Osteoblast (primary cell): Measurements from ENCODE around the gene ARHGAP8. TPM values are rescaled to one million over a fixed set of nuclear protein-coding genes. Genes with fewer than 3 reads are reported as not detected.
A peak's percentile ranks its signal among the peaks of the same experiment; 100 is the strongest.

Experiments
- DNase-seq: peaks from one replicate; pipeline ENCODE4 v3.0.0; 2011; ENCODE audit warnings: low spot score, mixed read lengths; ENCODE audit not compliant: insufficient read length; ENCODE audit errors: missing footprints
- H2AFZ ChIP-seq: 2 replicates; pipeline ENCODE4 v1.6.0; 2011; ENCODE audit warnings: mild to moderate bottlenecking, low read length
- H3K27ac ChIP-seq: 2 replicates; pipeline ENCODE4 v1.5.1; 2011; ENCODE audit warnings: mild to moderate bottlenecking, low read depth, low read length, moderate library complexity
- H3K27me3 ChIP-seq: 2 replicates; pipeline ENCODE4 v1.6.0; 2012; ENCODE audit warnings: mild to moderate bottlenecking, control low read depth, inconsistent platforms, low read length, moderate library complexity; ENCODE audit not compliant: insufficient read depth
- H3K36me3 ChIP-seq: 2 replicates; pipeline ENCODE4 v1.5.1; 2011; ENCODE audit warnings: mild to moderate bottlenecking, low read length, control low read depth, moderate library complexity; ENCODE audit not compliant: insufficient read depth
- H3K4me1 ChIP-seq: 2 replicates; pipeline ENCODE4 v1.5.1; 2011; ENCODE audit warnings: mild to moderate bottlenecking, low read length, control low read depth, moderate library complexity; ENCODE audit not compliant: insufficient read depth
- H3K4me2 ChIP-seq: 2 replicates; pipeline ENCODE4 v1.6.0; 2011; ENCODE audit warnings: mild to moderate bottlenecking, low read length; ENCODE audit not compliant: insufficient read depth
- H3K4me3 ChIP-seq: fragments of 200-600 bp; sonication (generic); 3 replicates; pipeline ENCODE4 v1.5.1; 2012; ENCODE audit warnings: mild to moderate bottlenecking, low read length, inconsistent platforms; ENCODE audit not compliant: insufficient read depth
- H3K79me2 ChIP-seq: 2 replicates; pipeline ENCODE4 v1.6.0; 2012; ENCODE audit warnings: mild to moderate bottlenecking, low read length, control low read depth, inconsistent platforms; ENCODE audit not compliant: insufficient read depth
- H3K9me3 ChIP-seq: 2 replicates; pipeline ENCODE4 v1.5.1; 2011; ENCODE audit warnings: low read depth, low read length, control low read depth
- H4K20me1 ChIP-seq: 2 replicates; pipeline ENCODE4 v1.6.0; 2012; ENCODE audit warnings: mild to moderate bottlenecking, low read length, control low read depth; ENCODE audit not compliant: insufficient read depth
- CTCF ChIP-seq: IDR thresholded peaks from 2 replicates; pipeline ENCODE4 v1.5.1; 2011; ENCODE audit warnings: mild to moderate bottlenecking, low read depth, low read length, moderate library complexity; ENCODE audit errors: extremely low read depth
- total RNA-seq: library from RNA; depleted of rRNA; stranded (reverse); fragments of >200 nt; gene quantifications from 2 replicates; pipeline ENCODE4 v1.2.3, GENCODE V29; 2012

Gene ARHGAP8
- total RNA-seq, 1 donor: 0.36 TPM

DNA sequence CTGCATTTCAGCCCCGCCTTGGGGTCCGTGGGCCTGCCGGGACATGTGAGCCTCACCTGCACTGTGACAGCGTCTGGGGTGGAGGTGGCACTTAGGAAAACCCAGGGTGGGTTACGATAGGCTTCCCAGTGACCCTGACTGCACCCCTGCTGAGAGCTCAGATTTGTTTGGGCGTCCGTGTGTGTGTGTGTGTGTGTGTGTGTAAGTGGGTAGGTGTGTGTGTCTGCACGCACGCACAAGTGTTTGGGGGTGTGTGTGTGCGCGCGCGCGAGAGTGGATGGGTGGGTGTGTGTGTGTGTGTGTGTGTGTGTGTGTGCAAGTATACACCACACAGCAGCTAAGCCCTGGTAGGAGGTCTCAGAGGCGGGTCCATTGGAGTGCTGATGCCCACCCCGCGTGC, 12.1 kb upstream of the ARHGAP8 start:
- Histone ChIP-seq H3K36me3 (no peaks in the 10 kb centered on the region), H3K4me1 (peaks cover 2% of the 10 kb centered on the region), H3K4me3 (no peak overlapping the region), H3K79me2 (no peaks in the 10 kb centered on the region), H3K9me3 (no peaks in the 10 kb centered on the region), H3K27me3 (peaks cover 18% of the 10 kb centered on the region), H2AFZ (no peak overlapping the region), H3K27ac (no peak overlapping the region), H4K20me1 (peaks cover 4% of the 10 kb centered on the region), H3K4me2 (no peak overlapping the region)
- no peak for TF ChIP-seq CTCF
- peak; percentile 45 for DNase-seq

DNA sequence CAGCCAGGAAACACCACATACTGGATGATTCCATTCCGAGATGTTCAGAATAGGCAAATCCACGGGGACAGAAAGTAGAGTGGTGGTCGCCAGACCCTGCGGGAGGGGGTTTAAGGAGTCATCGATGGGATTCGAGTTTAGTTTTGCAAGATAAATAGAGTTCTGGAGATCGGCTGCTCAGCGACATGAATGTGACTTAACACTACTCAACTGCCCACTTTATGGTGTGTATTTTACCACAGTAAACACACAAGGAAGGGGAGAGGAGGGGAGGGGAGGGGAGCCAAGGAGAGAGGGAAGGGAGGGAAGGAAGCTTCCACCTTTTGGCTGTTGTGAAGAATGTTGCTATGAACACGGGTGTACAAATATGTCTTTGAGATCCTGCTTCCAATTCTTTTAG, 10.4 kb upstream of the ARHGAP8 start:
- Histone ChIP-seq H3K36me3 (no peaks in the 10 kb centered on the region), H3K27ac (no peak overlapping the region), H3K9me3 (no peaks in the 10 kb centered on the region), H3K27me3 (peaks cover 34% of the 10 kb centered on the region), H3K4me1 (peaks cover 2% of the 10 kb centered on the region), H4K20me1 (no peaks in the 10 kb centered on the region), H2AFZ (no peak overlapping the region), H3K4me2 (no peak overlapping the region), H3K4me3 (no peak overlapping the region), H3K79me2 (no peaks in the 10 kb centered on the region)
- no peak for TF ChIP-seq CTCF
- DNase-seq: peak; percentile 31

DNA sequence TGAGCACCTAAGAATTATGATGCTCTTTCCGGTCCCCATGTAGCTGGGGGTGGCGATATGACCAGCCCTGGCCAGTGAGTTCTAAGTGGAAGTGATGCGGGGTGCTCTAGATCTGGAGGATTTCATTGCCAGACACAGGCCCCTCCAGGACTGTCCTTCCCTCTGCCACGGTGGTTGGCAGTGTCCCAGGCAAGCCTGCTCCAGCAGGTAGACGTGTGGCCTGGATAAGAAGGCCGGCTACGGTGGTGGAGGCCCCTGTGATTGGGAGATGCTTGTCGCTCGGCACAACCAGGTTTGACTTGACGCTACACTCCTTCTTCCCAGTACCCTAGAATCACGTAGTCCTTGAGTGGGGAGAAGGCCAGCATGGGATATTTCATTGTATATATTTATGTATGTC, 9.1 kb upstream of the ARHGAP8 start:
- no peaks in the 10 kb centered on the region for H4K20me1 ChIP-seq
- no peaks in the 10 kb centered on the region for H3K36me3 ChIP-seq
- H3K4me2 ChIP-seq: no peak overlapping the region
- H3K9me3 ChIP-seq: no peaks in the 10 kb centered on the region
- DNase-seq: no peak
- H3K4me3 ChIP-seq: no peak overlapping the region
- no peaks in the 10 kb centered on the region for H3K79me2 ChIP-seq
- H2AFZ ChIP-seq: no peak overlapping the region
- TF ChIP-seq CTCF: no peak
- no peak overlapping the region for H3K27ac ChIP-seq
- H3K4me1 ChIP-seq: peaks cover 2% of the 10 kb centered on the region
- peaks cover 31% of the 10 kb centered on the region for H3K27me3 ChIP-seq

DNA sequence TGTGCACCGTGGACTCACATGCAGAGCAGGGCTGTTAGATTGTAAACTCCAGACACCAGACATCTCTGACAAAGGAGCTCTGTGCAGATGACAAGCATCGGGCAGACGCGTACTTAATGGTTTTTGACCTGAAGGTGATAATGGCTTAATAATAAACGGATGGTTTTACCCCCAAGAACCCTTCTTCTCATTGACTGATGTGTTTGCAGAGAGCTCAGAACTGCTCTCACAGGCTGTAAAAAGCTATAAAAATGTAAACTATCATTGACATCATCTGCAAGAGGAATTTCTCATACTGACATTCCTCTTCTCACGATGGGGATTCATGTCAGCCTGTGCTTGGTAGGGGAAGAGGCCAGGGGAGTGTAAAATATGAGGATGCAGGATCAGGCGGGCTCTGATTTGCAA, 8.6 kb upstream of the ARHGAP8 start:
- H3K27me3 ChIP-seq: peaks cover 31% of the 10 kb centered on the region
- no peak overlapping the region for H3K27ac ChIP-seq
- no peak overlapping the region for H3K4me3 ChIP-seq
- H3K9me3 ChIP-seq: no peaks in the 10 kb centered on the region
- no peaks in the 10 kb centered on the region for H3K36me3 ChIP-seq
- no peak overlapping the region for H2AFZ ChIP-seq
- DNase-seq: peak; percentile 69
- H3K4me2 ChIP-seq: no peak overlapping the region
- peaks cover 2% of the 10 kb centered on the region for H3K4me1 ChIP-seq
- no peaks in the 10 kb centered on the region for H4K20me1 ChIP-seq
- TF ChIP-seq CTCF: no peak
- no peaks in the 10 kb centered on the region for H3K79me2 ChIP-seq
